Left ventricle myocardium superior (tissue), 1 donor: ENCODE results near the gene B3GLCT. TPM values are rescaled to one million over a fixed set of nuclear protein-coding genes. Genes with fewer than 3 reads are reported as not detected.

Experiments used
- ATAC-seq: fragments of 200-7000 bp; cut with Tn5 transposase; one replicate; pipeline ENCODE4 v1.9.1; 2020; ENCODE audit warnings: mild to moderate bottlenecking, moderate library complexity
- DNase-seq: peaks from one replicate; pipeline ENCODE4 v3.0.0-alpha.2; 2020
- intact Hi-C: fragments of 100-400 bp; cut with micrococcal nuclease; formaldehyde crosslinking; loops from one replicate; pipeline ENCODE4 v1.11.0; 2022
- total RNA-seq: library from RNA; stranded (reverse); fragmentation: NEBNext Ultra II Directional; extraction: Animal tissue kit (Norgen Biotek cat#: 25700); gene quantifications from one replicate; pipeline ENCODE4 v1.2.1, GENCODE V29; 2021
- donor health status: DM: no; HTN: yes; CAD: no; lungs with severe emphysema.

Gene B3GLCT
- total RNA-seq, 1 donor from 2014 or later, result 20.3 TPM

- ATAC-seq (no peak), DNase-seq (no peak)
- intact Hi-C loops, result no loop called here
Measured at GRCh38 chr13:31374682-31375081, 174.9 kb downstream of the B3GLCT start.

- intact Hi-C loops, result no loop called here
- ATAC-seq (no peak), DNase-seq (no peak)
Measured at GRCh38 chr13:31377946-31378345, 178.2 kb downstream of the B3GLCT start.

DNA sequence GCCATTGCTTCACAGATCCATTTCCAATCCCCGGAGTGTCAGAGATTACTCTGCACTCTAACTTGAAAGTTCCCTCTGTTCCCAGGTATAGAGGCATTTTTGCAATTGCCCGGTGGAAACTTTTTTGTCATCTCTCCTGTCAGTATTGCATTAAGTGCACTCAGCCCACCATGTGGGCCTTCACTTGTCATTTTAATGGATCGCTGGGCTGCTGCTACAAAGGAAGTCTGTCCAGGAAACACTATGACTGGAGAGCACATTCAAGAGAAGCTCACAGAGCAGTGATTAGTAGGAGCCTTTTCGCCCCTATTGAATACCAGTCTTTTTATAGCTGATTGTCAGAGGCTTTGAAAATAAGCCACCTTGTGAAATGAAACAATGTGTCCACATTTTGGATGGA, 180.9 kb downstream of the B3GLCT start:
- intact Hi-C loops, result no loop called here
- no peak for ATAC-seq

More for the DNA sequence above, 180.9 kb downstream of the B3GLCT start:
- DNase-seq, result no peak

Other genes with a start within 250 kb of the B3GLCT start
- gene HSPH1, start 38.1 kb upstream of the B3GLCT start, total RNA-seq, result 82.4 TPM